Esophagus muscularis mucosa (tissue), 4 donors: ENCODE data around the gene SZRD1. TPM values are rescaled to one million over a fixed set of nuclear protein-coding genes. Genes with fewer than 3 reads are reported as not detected.

ENCODE experiments used
- DNase-seq: peaks from one replicate; pipeline ENCODE4 v3.0.0-alpha.2; 2017; ENCODE audit errors: extremely low spot score
- H3K27ac ChIP-seq, 4 donors: fragments of 200-600 bp; sonication (generic); replicated peaks in 1 of 4; 1 replicate in 3 of 4; 2 replicates in 1 of 4; pipeline ENCODE4 v1.5.1; 2016 to 2019; ENCODE audit warnings: mild to moderate bottlenecking in 1 of 4
- H3K27me3 ChIP-seq, 4 donors: fragments of 200-600 bp; sonication (generic); one replicate each; pipeline versions ENCODE4 v1.5.1 to v1.6.0; 2016 to 2019
- H3K36me3 ChIP-seq, 4 donors: fragments of 200-600 bp; sonication (generic); one replicate each; pipeline ENCODE4 v1.5.1; 2016 to 2019
- H3K4me1 ChIP-seq, 4 donors: fragments of 200-600 bp; sonication (generic); one replicate each; pipeline ENCODE4 v1.5.1; 2016 to 2019
- H3K4me3 ChIP-seq, 4 donors: fragments of 200-600 bp; sonication (generic); 1 replicate in 2 of 4; 2 replicates in 2 of 4; pipeline ENCODE4 v1.5.1; 2016 to 2019; ENCODE audit warnings: mild to moderate bottlenecking in 4 of 4, moderate library complexity in 1 of 4
- H3K9me3 ChIP-seq, 4 donors: fragments of 200-600 bp; sonication (generic); 1 replicate in 3 of 4; 2 replicates in 1 of 4; pipeline ENCODE4 v1.5.1; 2016 to 2019
- EP300 ChIP-seq: sonication (generic); formaldehyde crosslinking; IDR thresholded peaks from one replicate; pipeline ENCODE4 v1.6.1; 2017; ENCODE audit warnings: antibody characterized with exemption
- POLR2A ChIP-seq: fragments of 450-650 bp; IDR thresholded peaks from one replicate; pipeline ENCODE4 v1.6.1; 2017; ENCODE audit warnings: antibody characterized with exemption, moderate library complexity, mild to moderate bottlenecking, low read depth
- POLR2AphosphoS5 ChIP-seq, 2 donors: sonication (generic); formaldehyde crosslinking; IDR thresholded peaks; one replicate each; pipeline ENCODE4 v1.6.1; 2017; ENCODE audit warnings: antibody characterized with exemption in 2 of 2
- WGBS: methylation state at CpG from one replicate; pipeline ENCODE4 v1.1.5; 2018; 5-methylcytosine and 5-hydroxymethylcytosine counted together
- intact Hi-C: fragments of 100-400 bp; cut with DNase I; formaldehyde crosslinking; loops from one replicate; pipeline ENCODE4 v1.15.1; 2023
- total RNA-seq, 4 donors: library from RNA; depleted of rRNA; stranded (reverse); fragments of >200 nt; gene quantifications; one replicate each; pipeline versions ENCODE4 v1.1.0 to v1.2.1, GENCODE V29; 2016
- TF ChIP-seq, protein P1 (sequence below), 3 experiments: fragments of 200-600 bp in 2 of 3; fragments of 450-650 bp in 1 of 3; sonication (generic) in 2 of 3; IDR thresholded peaks; one replicate each; pipeline ENCODE4 v1.5.1; 2017 to 2019; ENCODE audit warnings: antibody characterized with exemption in 3 of 3, mild to moderate bottlenecking in 2 of 3, moderate library complexity in 1 of 3

The SZRD1 gene, protein sequence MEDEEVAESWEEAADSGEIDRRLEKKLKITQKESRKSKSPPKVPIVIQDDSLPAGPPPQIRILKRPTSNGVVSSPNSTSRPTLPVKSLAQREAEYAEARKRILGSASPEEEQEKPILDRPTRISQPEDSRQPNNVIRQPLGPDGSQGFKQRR
- 100 to 1,000 TPM in 2 of 4 donors, 10 to 100 TPM in 2; 70.2 to 110 (median 98.3) TPM for total RNA-seq

DNA sequence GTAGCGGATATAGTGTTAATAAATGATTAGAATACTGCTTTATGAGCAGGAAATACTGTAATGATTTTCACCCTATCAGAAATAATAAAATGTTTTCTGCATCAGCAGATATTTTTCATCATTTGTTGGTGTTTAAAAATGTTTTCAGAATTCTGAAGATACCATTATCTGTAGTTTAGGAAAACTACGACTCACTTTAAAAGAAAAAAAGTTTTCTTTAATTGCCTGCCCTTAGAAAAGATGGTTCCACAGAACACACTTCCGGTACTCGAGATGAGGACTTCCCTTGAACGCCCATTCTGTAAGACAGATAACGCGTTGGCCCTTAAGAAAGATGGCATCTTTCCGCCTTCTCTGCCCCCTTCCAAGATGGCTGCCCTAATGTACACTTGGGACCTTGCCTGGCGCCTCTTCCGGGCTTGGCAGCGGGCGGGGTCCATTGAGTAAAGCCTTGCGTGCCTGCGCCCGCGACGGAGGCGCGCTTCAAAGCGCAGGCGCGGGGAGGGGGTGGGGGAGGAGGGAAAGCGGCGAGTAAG lies at the start of gene SZRD1:
SZRD1 (plus strand) TSS at position 521 of the 536 bp plus-strand sequence. CDS start 16 bp downstream, outside the sequence.
- H3K36me3 ChIP-seq = no peaks in the 10 kb centered on the region
- H3K4me1 ChIP-seq = peaks cover 40 to 69% (median 69%) of the 10 kb centered on the region in 4 donors
- 3% methylated on average over 24 of the region's 24 CpGs for WGBS
- H3K4me3 ChIP-seq = peak within 1 kb of the TSS; percentile 74 to 97 (median 84)
- peak; percentile 99 for DNase-seq
- intact Hi-C loops = loop anchor here (10.0 kb wide), 1 partner anchor 292 kb away; the partner anchor contains the start of gene FAM131C
- peak within 1 kb of the TSS; percentile 97 to 98 (median 98) for H3K27ac ChIP-seq
- TF ChIP-seq, protein P1, sequence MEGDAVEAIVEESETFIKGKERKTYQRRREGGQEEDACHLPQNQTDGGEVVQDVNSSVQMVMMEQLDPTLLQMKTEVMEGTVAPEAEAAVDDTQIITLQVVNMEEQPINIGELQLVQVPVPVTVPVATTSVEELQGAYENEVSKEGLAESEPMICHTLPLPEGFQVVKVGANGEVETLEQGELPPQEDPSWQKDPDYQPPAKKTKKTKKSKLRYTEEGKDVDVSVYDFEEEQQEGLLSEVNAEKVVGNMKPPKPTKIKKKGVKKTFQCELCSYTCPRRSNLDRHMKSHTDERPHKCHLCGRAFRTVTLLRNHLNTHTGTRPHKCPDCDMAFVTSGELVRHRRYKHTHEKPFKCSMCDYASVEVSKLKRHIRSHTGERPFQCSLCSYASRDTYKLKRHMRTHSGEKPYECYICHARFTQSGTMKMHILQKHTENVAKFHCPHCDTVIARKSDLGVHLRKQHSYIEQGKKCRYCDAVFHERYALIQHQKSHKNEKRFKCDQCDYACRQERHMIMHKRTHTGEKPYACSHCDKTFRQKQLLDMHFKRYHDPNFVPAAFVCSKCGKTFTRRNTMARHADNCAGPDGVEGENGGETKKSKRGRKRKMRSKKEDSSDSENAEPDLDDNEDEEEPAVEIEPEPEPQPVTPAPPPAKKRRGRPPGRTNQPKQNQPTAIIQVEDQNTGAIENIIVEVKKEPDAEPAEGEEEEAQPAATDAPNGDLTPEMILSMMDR (IDR thresholded peaks at IDR 0.05) = peak in 1 of 3 experiments; percentile 5
- TF ChIP-seq POLR2AphosphoS5 (IDR thresholded peaks at IDR 0.05) (peak in 1 of 2 donors; percentile 95), POLR2A (no peak)
- no peaks in the 10 kb centered on the region for H3K9me3 ChIP-seq
- no peaks in the 10 kb centered on the region for H3K27me3 ChIP-seq

DNA sequence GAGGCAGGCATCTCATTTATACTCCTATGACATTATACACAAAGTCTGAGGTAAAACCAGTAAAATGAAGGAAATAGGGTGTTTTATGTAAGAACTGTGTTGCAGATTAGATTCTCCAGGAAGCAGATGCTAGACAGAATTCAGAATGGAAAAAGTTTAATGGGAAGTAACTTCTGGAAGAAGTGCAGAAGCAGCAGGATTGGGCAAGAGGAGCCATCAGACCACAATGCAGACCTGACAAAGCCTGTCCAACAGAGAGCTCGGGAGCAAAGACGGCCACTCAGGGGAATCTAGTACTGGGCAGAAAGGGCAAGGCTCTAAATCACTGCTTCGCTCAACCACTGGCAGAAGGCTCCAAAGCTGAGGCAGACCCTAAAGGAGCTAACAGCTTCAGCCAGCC lies 48.5 kb upstream of the SZRD1 start:
- 53% methylated on average over 3 of the region's 3 CpGs for WGBS
- H3K27me3 ChIP-seq = no peaks in the 10 kb centered on the region
- DNase-seq = peak; percentile 92
- peaks cover 41 to 87% (median 70%) of the 10 kb centered on the region in 4 donors for H3K4me1 ChIP-seq
- H3K4me3 ChIP-seq = no peak overlapping the region
- TF ChIP-seq EP300 (no peak), POLR2A (no peak), POLR2AphosphoS5 (IDR thresholded peaks at IDR 0.05) (no peak)
- TF ChIP-seq, protein P1 (IDR thresholded peaks at IDR 0.05) = no peak
- peaks cover 6 to 19% (median 15%) of the 10 kb centered on the region in 4 donors for H3K36me3 ChIP-seq
- intact Hi-C loops = no loop called here
- H3K27ac ChIP-seq = no peak overlapping the region
- H3K9me3 ChIP-seq = no peaks in the 10 kb centered on the region

DNA sequence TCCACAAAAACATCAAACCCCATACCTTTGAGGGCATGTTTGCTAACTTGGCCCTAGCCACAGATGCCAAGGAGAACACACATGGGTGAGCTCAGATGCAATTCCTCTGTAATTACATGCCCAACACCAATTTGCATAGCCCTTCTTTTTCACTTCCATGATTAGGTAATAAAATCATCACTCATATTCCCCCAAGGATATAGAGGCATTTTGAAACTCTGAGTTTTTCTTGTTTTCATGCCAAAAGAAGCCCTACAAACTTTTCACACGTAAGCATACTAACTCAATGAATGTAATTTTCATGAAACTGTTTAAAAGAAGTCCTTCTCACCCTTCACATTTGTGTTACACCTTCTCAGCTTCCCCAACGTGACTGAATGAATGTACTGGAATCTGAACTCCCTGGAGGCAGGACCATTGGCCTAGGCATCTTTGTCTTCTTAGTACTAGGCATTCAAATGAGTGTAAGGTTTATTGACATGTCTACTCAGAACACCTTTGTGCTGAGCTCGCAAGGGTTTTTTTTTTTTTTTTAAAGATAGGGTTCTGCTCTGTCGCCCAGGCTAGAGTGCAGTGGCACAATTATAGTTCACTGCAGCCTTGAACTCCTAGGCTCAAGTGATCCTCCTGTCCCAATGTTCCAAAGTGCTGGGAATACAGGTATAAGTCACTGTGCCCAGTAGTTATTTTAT lies 45.7 kb upstream of the SZRD1 start:
- Histone ChIP-seq H3K9me3 (no peaks in the 10 kb centered on the region), H3K36me3 (peaks cover 0 to 8% (median 3%) of the 10 kb centered on the region in 4 donors), H3K4me1 (peaks cover 40 to 84% (median 76%) of the 10 kb centered on the region in 4 donors), H3K4me3 (no peak overlapping the region), H3K27me3 (no peaks in the 10 kb centered on the region), H3K27ac (no peak overlapping the region)
- intact Hi-C loops = no loop called here
- DNase-seq = no peak
- TF ChIP-seq EP300 = no peak
- TF ChIP-seq POLR2A = no peak
- TF ChIP-seq, protein P1 (IDR thresholded peaks at IDR 0.05) = no peak
- no peak for TF ChIP-seq POLR2AphosphoS5 (IDR thresholded peaks at IDR 0.05)
- WGBS = 81% methylated on average over 4 of the region's 4 CpGs

DNA sequence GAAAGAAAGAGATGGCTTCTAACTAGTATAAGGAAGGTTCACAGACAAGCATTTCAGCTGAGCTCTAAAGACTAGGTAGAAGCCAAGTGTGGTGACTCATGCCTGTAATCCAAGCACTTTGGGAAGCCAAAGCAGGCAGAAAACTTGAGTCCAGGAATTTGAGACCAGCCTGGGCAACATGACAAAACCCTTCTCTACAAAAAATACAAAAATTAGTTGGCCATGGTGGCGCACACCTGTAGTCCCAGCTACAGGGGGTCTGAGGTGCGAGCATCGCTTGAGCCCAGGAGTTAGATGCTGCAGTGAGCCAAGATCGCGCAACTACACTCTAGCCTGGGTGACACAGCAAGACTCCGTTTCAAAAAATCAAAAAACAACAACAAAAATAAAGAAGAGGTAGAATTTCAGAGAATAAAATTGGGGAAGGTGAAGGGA lies 42.6 kb upstream of the SZRD1 start:
- H3K27me3 ChIP-seq = no peaks in the 10 kb centered on the region
- H3K4me3 ChIP-seq = no peak overlapping the region
- TF ChIP-seq EP300 (no peak), POLR2AphosphoS5 (IDR thresholded peaks at IDR 0.05) (peak in 1 of 2 donors; percentile 7)
- TF ChIP-seq, protein P1 (IDR thresholded peaks at IDR 0.05) = no peak
- WGBS = 83% methylated on average over 6 of the region's 6 CpGs
- no peaks in the 10 kb centered on the region for H3K9me3 ChIP-seq
- H3K4me1 ChIP-seq = peaks cover 24 to 63% (median 51%) of the 10 kb centered on the region in 4 donors
- DNase-seq = no peak
- peak overlapping the region in 3 of 4 donors; percentile 26 to 47 (median 43) for H3K27ac ChIP-seq
- peaks cover 0 to 8% (median 3%) of the 10 kb centered on the region in 4 donors for H3K36me3 ChIP-seq
- intact Hi-C loops = no loop called here
